Prostate gland (tissue), 2 donors: ENCODE results near the gene NDUFS5. TPM values are rescaled to one million over a fixed set of nuclear protein-coding genes. Genes with fewer than 3 reads are reported as not detected.
A peak's percentile ranks its signal among the peaks of the same experiment; 100 is the strongest.

Source experiments
- DNase-seq: peaks from one replicate; pipeline ENCODE4 v3.0.0-alpha.2; 2019; ENCODE audit warnings: low spot score
- H3K27ac ChIP-seq, 2 donors: fragments of 200-600 bp; sonication (generic); 2 replicates each; pipeline ENCODE4 v1.5.1; 2017 to 2019
- H3K27me3 ChIP-seq: fragments of 200-600 bp; sonication (generic); replicated peaks from 2 replicates; pipeline ENCODE4 v1.5.1; 2019; ENCODE audit not compliant: insufficient read depth
- H3K36me3 ChIP-seq, 2 donors: fragments of 200-600 bp; sonication (generic); 1 replicate in 1 of 2; 2 replicates in 1 of 2; pipeline versions ENCODE4 v1.5.1 to v1.8.1; 2017 to 2019
- H3K4me1 ChIP-seq: fragments of 200-600 bp; sonication (generic); replicated peaks from 2 replicates; pipeline ENCODE4 v1.5.1; 2019
- H3K4me3 ChIP-seq, 2 donors: fragments of 200-600 bp; sonication (generic); 2 replicates each; pipeline ENCODE4 v1.5.1; 2017 to 2019
- H3K9me3 ChIP-seq: fragments of 200-600 bp; sonication (generic); 2 replicates; pipeline ENCODE4 v1.5.1; 2017
- POLR2A ChIP-seq: fragments of 450-650 bp; IDR thresholded peaks from one replicate; pipeline ENCODE4 v1.6.1; 2016; ENCODE audit warnings: antibody characterized with exemption, mild to moderate bottlenecking
- POLR2AphosphoS5 ChIP-seq: sonication (generic); formaldehyde crosslinking; IDR thresholded peaks from one replicate; pipeline ENCODE4 v1.6.1; 2017; ENCODE audit warnings: antibody characterized with exemption
- WGBS: methylation state at CpG from one replicate; pipeline ENCODE4 v1.1.5; 2018; 5-methylcytosine and 5-hydroxymethylcytosine counted together
- intact Hi-C: fragments of 100-400 bp; cut with DNase I; formaldehyde crosslinking; loops from one replicate; pipeline ENCODE4 v1.14.2; 2022
- total RNA-seq, 2 donors: library from RNA; depleted of rRNA; stranded (reverse); fragments of >200 nt; gene quantifications; one replicate each; pipeline ENCODE4 v1.1.0, GENCODE V29; 2016
- TF ChIP-seq, protein P1 (sequence below), 4 experiments: fragments of 200-600 bp in 2 of 4; fragments of 450-650 bp in 2 of 4; sonication (generic) in 2 of 4; IDR thresholded peaks; 1 replicate in 3 of 4; 2 replicates in 1 of 4; pipeline ENCODE4 v1.5.1; 2016 to 2019; ENCODE audit warnings: antibody characterized with exemption in 4 of 4, mild to moderate bottlenecking in 2 of 4, moderate library complexity in 2 of 4

Gene NDUFS5
- total RNA-seq, 2 donors from 2014 or later, result 310 to 473 TPM

DNA sequence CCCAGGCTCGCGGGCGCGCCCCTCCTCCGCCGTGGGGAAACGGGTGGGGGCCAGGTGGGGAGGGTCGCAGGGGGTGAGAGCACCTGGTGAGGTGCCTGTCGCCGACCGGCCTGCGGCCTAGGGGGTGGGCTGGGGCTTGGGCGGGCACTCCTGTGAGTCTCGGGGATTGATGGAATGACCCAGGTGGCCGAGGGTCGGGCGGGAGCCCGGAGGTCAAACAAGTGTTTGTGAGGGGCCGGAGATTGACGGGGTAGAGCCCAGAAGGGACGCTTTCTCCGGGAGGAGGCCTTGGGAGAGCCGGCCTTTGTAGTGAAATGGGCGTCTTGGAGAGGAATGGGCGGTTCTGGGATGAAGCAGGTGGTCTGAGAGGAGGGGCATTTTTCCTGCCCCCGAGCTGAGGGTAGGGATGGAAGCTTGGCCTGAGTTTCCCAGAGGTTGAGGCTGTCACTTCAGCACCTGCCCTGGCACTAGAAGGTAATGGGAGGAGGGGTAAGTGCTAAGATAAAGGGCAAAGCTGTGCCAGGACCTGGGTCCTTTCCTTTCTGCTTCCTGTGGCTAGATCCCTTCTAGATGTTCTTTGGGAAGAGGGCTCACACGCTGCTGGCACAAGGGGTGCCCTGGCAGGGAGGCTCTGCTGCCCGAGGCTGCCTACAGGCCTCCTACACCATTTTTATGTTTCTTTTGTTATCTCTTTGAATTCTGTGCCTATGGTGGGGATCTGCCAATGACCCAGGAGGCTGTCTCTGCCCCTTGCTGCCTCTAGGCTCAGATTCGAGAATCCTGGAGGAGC lies 56.1 kb downstream of the NDUFS5 start:
- intact Hi-C loops, result no loop called here
- H3K9me3 ChIP-seq, result no peaks in the 10 kb centered on the region
- no peaks in the 10 kb centered on the region for H3K4me1 ChIP-seq
- no peak overlapping the region for H3K27ac ChIP-seq
- no peak for TF ChIP-seq POLR2A
- TF ChIP-seq, protein P1, sequence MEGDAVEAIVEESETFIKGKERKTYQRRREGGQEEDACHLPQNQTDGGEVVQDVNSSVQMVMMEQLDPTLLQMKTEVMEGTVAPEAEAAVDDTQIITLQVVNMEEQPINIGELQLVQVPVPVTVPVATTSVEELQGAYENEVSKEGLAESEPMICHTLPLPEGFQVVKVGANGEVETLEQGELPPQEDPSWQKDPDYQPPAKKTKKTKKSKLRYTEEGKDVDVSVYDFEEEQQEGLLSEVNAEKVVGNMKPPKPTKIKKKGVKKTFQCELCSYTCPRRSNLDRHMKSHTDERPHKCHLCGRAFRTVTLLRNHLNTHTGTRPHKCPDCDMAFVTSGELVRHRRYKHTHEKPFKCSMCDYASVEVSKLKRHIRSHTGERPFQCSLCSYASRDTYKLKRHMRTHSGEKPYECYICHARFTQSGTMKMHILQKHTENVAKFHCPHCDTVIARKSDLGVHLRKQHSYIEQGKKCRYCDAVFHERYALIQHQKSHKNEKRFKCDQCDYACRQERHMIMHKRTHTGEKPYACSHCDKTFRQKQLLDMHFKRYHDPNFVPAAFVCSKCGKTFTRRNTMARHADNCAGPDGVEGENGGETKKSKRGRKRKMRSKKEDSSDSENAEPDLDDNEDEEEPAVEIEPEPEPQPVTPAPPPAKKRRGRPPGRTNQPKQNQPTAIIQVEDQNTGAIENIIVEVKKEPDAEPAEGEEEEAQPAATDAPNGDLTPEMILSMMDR (IDR thresholded peaks at IDR 0.05), result no peak
- no peak for DNase-seq
- H3K4me3 ChIP-seq, result peak overlapping the region; percentile 38 to 48
- no peaks in the 10 kb centered on the region for H3K36me3 ChIP-seq
- H3K27me3 ChIP-seq, result no peaks in the 10 kb centered on the region
- 16% methylated on average over 26 of the region's 29 CpGs for WGBS

- intact Hi-C loops, result no loop called here
Observed at GRCh38 chr1:39082811-39083576, 56.8 kb downstream of the NDUFS5 start.

GRCh38 chr1:39084191-39084590 lies 58.0 kb downstream of the NDUFS5 start:
- 94% methylated on average over 17 of the region's 17 CpGs for WGBS

More at GRCh38 chr1:39082811-39083576, 56.8 kb downstream of the NDUFS5 start:
- DNase-seq, result no peak
- Histone ChIP-seq H3K36me3 (no peaks in the 10 kb centered on the region), H3K4me3 (no peak overlapping the region), H3K9me3 (no peaks in the 10 kb centered on the region), H3K27ac (no peak overlapping the region), H3K4me1 (no peaks in the 10 kb centered on the region), H3K27me3 (no peaks in the 10 kb centered on the region)
- 99% methylated on average over 4 of the region's 4 CpGs for WGBS
- TF ChIP-seq POLR2A (no peak), POLR2AphosphoS5 (no peak)
- TF ChIP-seq, protein P1 (IDR thresholded peaks at IDR 0.05), result no peak

More at GRCh38 chr1:39084191-39084590, 58.0 kb downstream of the NDUFS5 start:
- no peak for DNase-seq
- no peak overlapping the region for H3K27ac ChIP-seq
- no peaks in the 10 kb centered on the region for H3K36me3 ChIP-seq
- no peak overlapping the region for H3K4me3 ChIP-seq
- intact Hi-C loops, result no loop called here
- H3K4me1 ChIP-seq, result no peaks in the 10 kb centered on the region
- TF ChIP-seq POLR2A, result no peak
- TF ChIP-seq POLR2AphosphoS5, result no peak
- TF ChIP-seq, protein P1 (IDR thresholded peaks at IDR 0.05), result no peak
- H3K9me3 ChIP-seq, result no peaks in the 10 kb centered on the region
- H3K27me3 ChIP-seq, result no peaks in the 10 kb centered on the region

Other genes starting within 250 kb of the NDUFS5 start
- gene RRAGC, start 166.6 kb upstream of the NDUFS5 start, total RNA-seq, result 10 to 100 TPM in 1 of 2 donors, 1 to 10 TPM in 1; 9.2 to 22.6 TPM
- 10 to 100 TPM; 25.7 to 45.9 TPM for gene MYCBP, start 153.0 kb upstream of the NDUFS5 start, total RNA-seq
- under 1 TPM; 0.09 to 0.28 TPM for gene GJA9, start 144.8 kb upstream of the NDUFS5 start, total RNA-seq
- 1 to 10 TPM; 3.5 to 7.7 TPM for gene RHBDL2, start 84.5 kb upstream of the NDUFS5 start, total RNA-seq
- 100 to 1,000 TPM in 1 of 2 donors, 10 to 100 TPM in 1; 55.7 to 108 TPM for gene AKIRIN1, start 35.1 kb upstream of the NDUFS5 start, total RNA-seq
- gene MACF1, start 178.3 kb downstream of the NDUFS5 start, total RNA-seq, result 100 to 1,000 TPM; 154 to 355 TPM